ENCODE results near the gene LHX1. TPM values are rescaled to one million over a fixed set of nuclear protein-coding genes. Genes with fewer than 3 reads are reported as not detected.
A peak's percentile ranks its signal among the peaks of the same experiment; 100 is the strongest.

The LHX1 gene
- total RNA-seq, 1 donor from 2014 or later = not detected

DNA sequence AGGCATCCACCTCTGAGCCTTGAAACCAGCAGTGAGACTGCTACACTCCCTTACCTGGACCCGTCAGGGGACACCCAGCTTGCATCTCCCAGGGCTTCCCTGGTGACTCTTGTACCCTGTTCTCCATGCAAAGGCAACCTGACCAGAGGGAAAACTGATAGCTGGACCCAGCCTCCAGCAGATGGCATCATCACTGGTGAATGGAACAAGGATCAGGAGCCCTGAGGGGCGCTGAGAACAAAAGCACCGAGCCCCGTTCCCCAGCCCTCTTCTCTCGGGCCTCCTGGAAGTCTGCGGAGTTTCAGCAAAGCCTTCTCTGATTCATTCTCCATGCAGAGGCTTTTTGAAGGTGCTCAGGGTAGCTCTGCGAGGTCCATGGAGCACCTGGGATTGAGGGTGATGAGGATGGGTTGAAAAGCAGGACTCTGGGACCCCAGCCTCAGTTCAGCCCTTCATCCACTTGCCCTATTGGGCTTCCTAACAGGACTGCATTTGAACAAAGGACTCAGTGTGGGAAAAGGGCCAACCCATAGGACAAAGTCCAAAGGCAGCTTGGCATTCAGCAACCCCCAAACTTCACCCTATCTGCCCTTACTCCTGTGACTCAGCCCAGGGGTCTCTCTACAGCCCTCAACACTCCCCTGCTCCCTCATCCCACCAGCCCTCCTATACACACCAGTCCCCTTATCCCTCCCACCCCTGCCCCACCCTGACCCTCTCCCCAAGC is 45.0 kb upstream of the LHX1 start:
- TF ChIP-seq, protein P1, sequence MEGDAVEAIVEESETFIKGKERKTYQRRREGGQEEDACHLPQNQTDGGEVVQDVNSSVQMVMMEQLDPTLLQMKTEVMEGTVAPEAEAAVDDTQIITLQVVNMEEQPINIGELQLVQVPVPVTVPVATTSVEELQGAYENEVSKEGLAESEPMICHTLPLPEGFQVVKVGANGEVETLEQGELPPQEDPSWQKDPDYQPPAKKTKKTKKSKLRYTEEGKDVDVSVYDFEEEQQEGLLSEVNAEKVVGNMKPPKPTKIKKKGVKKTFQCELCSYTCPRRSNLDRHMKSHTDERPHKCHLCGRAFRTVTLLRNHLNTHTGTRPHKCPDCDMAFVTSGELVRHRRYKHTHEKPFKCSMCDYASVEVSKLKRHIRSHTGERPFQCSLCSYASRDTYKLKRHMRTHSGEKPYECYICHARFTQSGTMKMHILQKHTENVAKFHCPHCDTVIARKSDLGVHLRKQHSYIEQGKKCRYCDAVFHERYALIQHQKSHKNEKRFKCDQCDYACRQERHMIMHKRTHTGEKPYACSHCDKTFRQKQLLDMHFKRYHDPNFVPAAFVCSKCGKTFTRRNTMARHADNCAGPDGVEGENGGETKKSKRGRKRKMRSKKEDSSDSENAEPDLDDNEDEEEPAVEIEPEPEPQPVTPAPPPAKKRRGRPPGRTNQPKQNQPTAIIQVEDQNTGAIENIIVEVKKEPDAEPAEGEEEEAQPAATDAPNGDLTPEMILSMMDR (IDR thresholded peaks at IDR 0.05) = no peak
- no peak overlapping the region for H3K4me3 ChIP-seq
- no peaks in the 10 kb centered on the region for H3K4me1 ChIP-seq
- H3K27me3 ChIP-seq = peaks cover 12% of the 10 kb centered on the region
- H3K36me3 ChIP-seq = no peaks in the 10 kb centered on the region
- H3K27ac ChIP-seq = no peak overlapping the region
- intact Hi-C loops (cut with DNase I) = no loop called here
- DNase-seq (no peak), ATAC-seq (no peak)
- H3K9me3 ChIP-seq = no peaks in the 10 kb centered on the region

DNA sequence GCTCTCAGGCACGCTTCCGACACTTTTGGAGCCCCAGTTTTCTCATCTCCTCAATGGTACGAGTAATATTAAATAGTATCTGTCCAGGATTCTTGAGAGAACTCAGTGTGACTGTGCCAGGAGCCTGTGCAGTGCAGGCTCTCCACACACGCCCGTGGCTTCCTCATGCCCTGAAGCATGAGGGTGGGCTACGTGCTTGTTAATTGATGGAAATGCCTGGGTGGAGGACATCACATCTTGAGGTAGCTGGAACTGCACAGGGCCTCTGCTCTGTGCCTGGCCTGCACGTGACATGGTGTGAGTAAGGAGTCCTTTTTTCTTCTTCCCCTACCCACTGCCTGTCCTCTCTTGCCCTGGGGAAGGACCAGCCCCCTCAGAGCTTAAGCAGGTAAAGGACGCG is 43.1 kb upstream of the LHX1 start:
- no peak for ATAC-seq
- Histone ChIP-seq H3K27ac (no peak overlapping the region), H3K36me3 (no peaks in the 10 kb centered on the region), H3K9me3 (no peaks in the 10 kb centered on the region), H3K4me1 (no peaks in the 10 kb centered on the region), H3K4me3 (no peak overlapping the region), H3K27me3 (peaks cover 12% of the 10 kb centered on the region)
- no peak for DNase-seq
- TF ChIP-seq, protein P1 (IDR thresholded peaks at IDR 0.05) = no peak
- intact Hi-C loops (cut with DNase I) = no loop called here

GRCh38 chr17:36894925-36895324 is 42.4 kb upstream of the LHX1 start:
- DNase-seq (no peak), ATAC-seq (no peak)
- no peaks in the 10 kb centered on the region for H3K4me1 ChIP-seq
- H3K4me3 ChIP-seq = no peak overlapping the region
- H3K27ac ChIP-seq = no peak overlapping the region
- H3K9me3 ChIP-seq = no peaks in the 10 kb centered on the region
- TF ChIP-seq, protein P1 (IDR thresholded peaks at IDR 0.05) = no peak
- peaks cover 12% of the 10 kb centered on the region for H3K27me3 ChIP-seq
- intact Hi-C loops (cut with DNase I) = no loop called here
- no peaks in the 10 kb centered on the region for H3K36me3 ChIP-seq

- DNase-seq (no peak), ATAC-seq (peak; percentile 19)
- Histone ChIP-seq H3K9me3 (no peaks in the 10 kb centered on the region), H3K4me1 (no peaks in the 10 kb centered on the region), H3K27ac (no peak overlapping the region), H3K27me3 (no peaks in the 10 kb centered on the region), H3K4me3 (no peak overlapping the region), H3K36me3 (no peaks in the 10 kb centered on the region)
- intact Hi-C loops (cut with DNase I) = no loop called here
- TF ChIP-seq, protein P1 (IDR thresholded peaks at IDR 0.05) = no peak
Observed at GRCh38 chr17:36899250-36900159, 37.8 kb upstream of the LHX1 start.

DNA sequence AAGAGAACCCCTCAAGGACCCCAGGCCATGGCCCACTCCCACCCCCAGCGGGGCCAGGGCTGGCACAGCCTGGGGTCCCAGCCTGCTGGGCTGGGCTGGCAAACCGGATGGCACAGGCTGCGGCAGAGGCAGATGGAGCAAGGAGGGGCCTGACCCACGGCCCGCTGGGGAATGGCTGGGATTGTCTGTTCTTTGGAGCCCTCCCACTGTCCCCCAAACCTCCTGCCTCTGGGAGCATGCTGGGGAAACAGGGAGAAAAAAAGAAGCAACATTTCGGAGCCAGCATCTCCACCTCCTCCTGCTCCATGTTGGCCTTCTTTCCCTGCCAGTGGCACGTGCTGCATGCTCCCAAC is 37.1 kb upstream of the LHX1 start:
- intact Hi-C loops (cut with DNase I) = no loop called here
- TF ChIP-seq, protein P1 (IDR thresholded peaks at IDR 0.05) = no peak
- Histone ChIP-seq H3K36me3 (no peaks in the 10 kb centered on the region), H3K4me3 (no peak overlapping the region), H3K27me3 (no peaks in the 10 kb centered on the region), H3K9me3 (no peaks in the 10 kb centered on the region), H3K27ac (no peak overlapping the region), H3K4me1 (no peaks in the 10 kb centered on the region)
- no peak for DNase-seq
- peak; percentile 11 for ATAC-seq

All from upper lobe of right lung (tissue), 1 donor.